Erythroblast (primary cell): ENCODE data around the gene ANKRD55.

ENCODE experiments used
- GATA1 ChIP-seq: IDR thresholded peaks from 2 replicates; pipeline ENCODE4 v1.6.1; 2011; ENCODE audit warnings: low read depth, mild to moderate bottlenecking, control low read depth, low read length, moderate library complexity
- POLR2A ChIP-seq: IDR thresholded peaks from 2 replicates; pipeline ENCODE4 v1.6.1; 2011; ENCODE audit warnings: mild to moderate bottlenecking, low read length

DNA sequence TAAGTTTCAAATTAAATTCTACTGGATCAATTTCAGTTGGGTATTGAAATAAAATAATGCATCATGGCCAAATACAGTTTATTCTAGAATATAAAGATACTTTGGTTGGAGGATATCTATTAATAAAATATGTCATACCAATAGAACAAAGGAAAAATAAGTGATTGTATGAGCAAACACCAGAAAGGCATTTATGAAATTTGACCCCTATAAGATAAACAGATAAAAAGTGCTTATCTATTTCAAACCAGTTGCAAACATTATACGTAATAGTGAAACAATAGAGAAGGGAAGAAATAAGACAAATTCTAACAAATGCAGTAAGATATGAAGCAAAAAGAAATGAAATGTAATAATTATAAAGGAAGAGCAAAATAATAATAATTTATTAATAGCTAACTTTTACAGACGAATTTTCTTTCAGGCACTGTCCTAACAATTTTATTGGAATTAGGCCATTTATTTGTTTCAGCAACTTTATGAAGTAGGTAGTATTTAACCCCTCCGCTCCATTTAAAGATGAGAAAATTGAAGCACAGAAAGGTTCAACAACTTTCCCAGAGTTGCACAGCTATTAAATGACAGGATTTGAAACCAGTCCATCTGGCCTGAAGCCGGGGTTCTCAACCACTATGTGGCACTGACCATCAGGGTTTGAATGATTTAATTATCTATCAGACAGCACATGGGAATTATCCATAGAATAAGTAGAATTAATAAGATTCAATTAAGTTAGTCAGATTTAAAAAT is 20.8 kb downstream of the ANKRD55 start:
- TF ChIP-seq POLR2A (no peak), GATA1 (no peak)
